ENCODE data around the gene PRSS27.

PRSS27 gene

DNA sequence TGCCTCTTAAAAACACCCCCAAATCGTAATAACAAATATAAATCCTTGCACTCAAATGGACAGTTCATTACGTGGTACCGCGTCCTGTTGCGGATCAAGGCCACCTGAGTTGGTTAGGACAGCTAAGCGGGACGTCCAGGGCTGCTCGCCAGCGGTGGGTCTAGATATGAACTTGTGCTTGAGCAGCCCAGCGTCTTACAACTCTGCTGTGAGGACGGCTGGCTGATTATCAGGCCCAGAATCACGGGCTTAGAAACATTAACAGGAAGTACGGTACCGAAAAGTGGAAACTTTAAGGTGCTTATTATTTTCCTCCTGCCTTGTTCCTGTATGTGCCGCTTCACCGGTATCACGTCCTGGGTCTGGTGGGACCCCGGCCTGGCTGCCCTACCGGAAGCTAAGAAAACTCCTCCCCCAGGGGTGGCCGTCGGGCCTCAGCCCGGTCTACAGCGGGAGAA, 31.6 kb upstream of the PRSS27 start:
- no peak for DNase-seq (ENCODE audit: low read depth)

DNA sequence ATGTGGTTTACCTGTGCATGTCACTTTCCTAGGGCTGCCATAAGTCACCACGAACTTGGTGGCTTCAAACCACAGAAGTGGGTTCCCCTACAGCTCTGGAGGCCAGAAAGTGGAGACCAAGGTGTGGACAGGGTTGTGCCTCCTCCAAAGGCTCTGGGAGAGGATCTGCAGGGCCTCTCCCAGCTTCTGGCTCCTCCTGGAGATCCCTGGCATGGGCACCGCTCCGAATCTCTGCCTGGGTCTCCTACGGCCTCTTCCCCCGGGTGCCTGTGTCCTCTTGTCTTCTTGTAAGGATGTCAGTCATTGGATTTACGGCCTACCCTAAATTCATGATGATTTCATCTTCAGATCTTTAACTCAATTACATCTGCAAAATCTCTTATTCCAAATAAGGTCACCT, 29.9 kb upstream of the PRSS27 start:
- no peak for DNase-seq (ENCODE audit: low read depth)

DNA sequence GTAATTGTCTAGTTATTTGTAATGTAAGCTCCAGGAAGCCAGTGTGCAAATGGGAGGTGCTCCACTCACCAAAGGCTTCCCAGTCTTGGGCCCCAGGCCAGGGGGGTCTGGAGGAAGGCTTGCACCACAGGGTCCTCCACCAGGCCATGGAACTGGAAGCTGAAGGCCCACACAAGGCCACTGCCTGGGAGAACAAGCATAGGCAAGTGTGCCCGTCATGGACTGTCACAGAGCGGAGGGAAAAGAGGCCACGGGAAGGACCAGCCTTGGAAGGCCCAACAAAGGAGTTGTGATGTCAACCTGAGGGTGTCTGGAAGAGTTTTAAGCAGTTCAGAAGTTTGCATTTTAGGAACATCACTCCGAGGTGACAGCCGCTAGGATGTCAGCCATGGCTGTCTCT, 29.5 kb upstream of the PRSS27 start:
- DNase-seq (ENCODE audit: low read depth): no peak

DNA sequence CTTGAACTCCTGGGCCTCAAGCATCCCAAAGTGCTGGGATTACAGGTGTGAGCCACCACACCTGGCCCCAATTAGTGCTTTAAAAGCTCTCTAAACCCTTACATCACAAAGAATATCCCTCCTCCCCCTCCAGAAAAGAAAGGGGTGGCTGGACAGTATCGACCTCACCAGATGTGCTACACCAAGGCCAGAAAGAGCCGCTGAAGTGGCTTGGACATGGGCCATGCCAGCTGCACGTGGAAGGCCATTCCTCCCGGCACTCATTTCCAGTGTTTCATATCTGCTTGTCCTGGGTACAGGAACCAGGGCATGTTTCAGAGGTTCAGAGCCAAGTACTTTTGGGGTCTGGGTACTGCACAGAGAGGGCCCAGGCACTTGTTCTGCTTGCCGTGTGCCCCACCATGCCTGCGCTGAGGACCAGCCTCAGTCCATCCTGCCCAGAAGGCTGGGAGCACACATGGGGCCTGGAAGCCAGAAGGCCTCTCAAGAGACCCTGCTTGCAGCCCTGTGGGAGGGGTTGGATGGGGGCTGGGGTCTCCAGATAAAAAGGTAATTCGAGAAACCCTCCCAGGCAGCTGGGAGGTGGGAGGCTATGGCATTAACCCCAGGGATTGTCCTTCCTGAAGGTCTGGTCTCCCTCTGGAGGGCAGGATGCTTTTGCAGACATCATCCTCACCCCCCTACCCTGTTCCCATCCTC, 28.9 kb upstream of the PRSS27 start:
- no peak for DNase-seq (ENCODE audit: low read depth)

DNA sequence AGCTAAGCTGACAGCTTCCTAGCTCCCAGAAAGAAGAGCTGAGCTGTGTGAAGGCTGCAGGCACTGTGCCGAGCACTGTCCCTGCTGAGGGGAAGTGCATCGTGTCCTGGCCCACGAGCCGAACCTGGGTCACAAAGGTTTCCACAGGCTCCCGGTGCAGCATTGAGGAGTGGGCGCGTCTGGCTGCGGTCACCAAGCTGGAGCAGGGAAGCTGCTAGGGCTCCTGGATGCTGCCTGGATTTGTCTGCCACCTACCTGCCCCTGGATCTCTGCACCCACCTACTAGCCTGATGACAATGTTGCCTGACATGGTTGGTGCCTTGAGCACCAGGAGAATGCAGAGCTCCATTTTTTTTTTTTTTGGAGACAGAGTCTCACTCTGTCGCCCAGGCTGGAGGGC, 25.9 kb upstream of the PRSS27 start:
- DNase-seq (ENCODE audit: low read depth): no peak

DNA sequence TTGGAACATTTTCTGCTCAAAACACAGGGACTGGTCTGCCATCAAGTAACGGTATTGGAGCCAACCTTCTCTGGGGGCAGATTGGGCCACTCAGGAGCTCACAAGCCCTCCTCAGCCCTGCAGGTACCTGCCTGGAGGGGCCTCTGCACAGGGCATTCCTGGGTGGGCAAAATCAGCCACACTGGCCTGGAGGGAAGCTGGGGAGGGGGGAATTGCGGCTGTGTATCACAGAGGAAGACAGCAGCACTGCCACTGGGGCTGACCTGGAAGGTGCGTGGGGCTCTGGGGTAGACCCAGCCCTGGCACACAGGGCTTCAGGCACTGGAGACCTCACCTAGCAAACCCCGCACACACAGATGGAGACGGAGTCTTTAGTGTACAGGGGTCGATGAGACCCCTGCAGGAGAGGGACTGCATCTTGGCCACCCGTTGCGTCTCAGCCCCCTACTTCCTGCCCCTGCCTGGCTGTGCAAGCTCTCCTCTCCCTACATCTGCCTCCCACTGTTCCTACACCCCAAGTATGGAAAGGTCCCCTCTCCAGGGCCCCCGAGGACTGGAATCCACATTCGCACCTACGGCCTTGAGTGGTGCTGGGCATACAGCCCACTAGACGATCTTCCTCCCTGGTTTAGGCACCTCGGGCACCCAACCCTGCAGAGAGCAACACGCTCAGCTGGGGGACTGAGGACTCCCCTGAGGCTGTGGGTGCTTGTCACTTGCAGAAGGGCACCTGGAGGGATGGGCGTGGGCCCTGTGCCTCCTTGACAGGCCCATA, 25.3 kb upstream of the PRSS27 start:
- DNase-seq (ENCODE audit: low read depth): no peak

DNA sequence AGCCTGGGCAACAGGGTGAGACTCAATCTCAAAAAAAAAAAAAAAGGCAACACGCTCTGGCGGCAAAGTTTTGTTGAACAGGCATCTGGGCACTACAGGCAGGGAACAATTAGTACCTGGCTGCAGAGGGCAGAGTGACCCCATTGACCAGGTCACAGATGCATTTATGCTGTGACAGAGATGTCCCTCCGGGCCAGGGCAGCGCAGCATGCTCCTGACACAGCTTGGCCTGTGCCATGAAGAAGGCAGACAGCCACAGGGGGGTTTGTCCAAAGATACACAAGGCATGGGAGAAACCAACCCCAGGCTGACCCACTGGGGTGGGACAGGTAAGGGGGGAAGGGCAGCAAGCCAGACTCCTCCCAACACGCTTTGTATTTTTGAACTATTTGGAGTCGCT, 24.7 kb upstream of the PRSS27 start:
- no peak for DNase-seq (ENCODE audit: low read depth)

DNA sequence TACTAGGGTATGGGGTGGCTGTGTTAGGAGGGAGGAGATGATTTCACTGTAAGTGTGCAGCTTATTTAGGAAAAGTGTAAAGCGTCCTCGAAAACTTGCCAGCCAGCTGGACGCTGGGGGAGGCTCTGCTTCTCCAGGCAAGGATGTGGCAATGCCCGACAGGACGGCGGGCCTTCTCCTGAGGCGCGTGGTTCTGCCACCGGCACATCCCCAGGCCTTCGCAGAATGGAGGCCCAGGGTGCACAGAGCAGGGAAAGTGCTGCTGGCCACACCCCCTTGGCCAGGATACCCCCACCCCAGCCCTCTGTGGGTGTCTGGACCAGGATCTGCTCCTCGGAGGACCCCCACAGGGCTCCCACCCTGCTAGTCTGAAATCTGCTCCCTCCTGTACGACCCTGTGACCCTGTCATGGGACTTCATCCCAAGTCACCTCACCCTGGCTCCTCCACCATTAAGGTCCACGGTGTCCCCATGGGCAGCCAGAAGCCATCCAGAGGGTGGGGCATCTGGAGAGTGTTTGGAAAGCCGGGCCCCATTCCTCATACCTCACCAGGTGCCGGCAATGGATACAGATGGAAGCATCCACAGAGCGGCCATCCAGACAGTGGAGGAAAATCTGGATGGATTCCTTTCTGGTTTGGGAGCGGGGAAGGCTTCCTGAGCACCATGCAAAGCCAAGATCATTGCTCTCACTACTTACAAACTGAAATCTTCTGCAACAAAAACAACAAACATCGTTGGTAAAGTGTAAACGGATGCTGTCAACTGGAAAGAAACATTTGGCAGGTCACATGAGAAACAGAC, 23.2 kb upstream of the PRSS27 start:
- DNase-seq (ENCODE audit: low read depth): no peak

DNA sequence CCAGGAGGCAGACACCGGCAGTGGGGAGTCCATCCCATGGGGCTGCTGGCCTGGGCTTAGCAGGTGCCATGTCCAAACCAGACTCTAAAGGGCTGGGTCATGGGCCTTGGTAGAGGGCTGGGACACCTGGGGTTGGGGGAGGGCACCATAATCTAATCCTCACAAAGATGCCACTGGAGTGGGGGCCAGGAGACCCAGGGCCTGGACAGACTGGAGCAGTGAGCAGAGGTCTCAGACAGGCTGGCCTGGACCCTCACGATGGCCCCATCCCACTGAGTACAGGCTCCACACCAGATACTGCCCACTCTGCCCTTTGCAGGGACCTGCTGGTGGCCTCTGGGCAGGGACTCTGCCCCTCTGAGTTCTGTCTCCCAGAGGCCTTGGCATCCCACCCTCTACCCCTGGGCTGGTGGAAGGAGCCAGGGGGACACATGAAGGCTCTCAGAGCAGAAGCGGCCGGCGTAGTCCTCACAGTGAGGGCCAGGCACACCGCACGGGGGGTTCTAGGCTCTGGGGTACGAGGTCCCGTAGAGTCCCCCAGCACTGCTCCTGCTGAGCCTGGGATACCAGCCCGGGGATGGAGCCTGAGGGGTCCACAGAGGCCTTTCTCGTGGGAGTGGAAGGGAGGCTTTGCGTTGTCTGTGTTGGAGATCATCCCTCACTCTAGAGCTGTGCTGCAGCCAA, 22.4 kb upstream of the PRSS27 start:
- no peak for DNase-seq (ENCODE audit: low read depth)

DNA sequence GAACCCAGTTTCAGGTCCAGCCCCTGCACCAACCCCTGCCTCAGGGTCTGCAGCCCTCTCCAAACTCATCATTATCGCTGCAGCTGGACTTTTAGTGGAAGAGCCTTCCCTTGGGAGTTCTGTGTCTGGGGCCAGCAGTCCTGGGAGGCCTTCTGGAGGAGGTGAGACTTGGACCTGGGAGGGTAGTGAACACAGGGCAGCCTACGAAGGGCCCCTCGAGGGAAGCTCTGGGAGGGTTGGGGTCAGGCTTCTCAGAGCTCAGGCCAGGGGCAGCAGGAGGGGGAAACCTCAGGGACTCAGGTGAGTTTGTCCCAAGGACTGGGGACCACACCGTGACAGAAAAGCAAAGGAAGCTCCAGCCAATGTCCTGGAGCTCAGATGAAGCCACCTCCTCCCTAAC, 21.1 kb upstream of the PRSS27 start:
- no peak for DNase-seq (ENCODE audit: low read depth)

DNA sequence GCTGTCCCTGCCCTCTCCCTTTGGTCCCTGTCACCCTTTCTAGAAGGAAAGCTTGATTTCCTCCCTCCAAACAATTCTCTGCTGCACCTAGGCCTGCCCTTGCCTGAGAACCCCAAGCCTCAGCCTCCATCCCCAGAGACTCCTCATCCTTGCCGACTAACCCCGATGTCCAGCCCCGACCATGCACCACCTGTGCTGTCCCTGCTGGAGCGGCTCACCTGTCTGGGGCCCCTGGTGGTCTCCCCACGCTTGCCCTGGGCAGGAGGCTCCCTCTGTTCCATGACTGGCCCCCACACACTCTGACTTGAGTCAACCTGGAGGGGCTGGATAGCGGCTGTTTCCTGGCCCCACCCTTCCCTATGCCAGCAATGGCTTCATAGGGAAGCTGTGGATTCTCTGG, 20.5 kb upstream of the PRSS27 start:
- no peak for DNase-seq (ENCODE audit: low read depth)

DNA sequence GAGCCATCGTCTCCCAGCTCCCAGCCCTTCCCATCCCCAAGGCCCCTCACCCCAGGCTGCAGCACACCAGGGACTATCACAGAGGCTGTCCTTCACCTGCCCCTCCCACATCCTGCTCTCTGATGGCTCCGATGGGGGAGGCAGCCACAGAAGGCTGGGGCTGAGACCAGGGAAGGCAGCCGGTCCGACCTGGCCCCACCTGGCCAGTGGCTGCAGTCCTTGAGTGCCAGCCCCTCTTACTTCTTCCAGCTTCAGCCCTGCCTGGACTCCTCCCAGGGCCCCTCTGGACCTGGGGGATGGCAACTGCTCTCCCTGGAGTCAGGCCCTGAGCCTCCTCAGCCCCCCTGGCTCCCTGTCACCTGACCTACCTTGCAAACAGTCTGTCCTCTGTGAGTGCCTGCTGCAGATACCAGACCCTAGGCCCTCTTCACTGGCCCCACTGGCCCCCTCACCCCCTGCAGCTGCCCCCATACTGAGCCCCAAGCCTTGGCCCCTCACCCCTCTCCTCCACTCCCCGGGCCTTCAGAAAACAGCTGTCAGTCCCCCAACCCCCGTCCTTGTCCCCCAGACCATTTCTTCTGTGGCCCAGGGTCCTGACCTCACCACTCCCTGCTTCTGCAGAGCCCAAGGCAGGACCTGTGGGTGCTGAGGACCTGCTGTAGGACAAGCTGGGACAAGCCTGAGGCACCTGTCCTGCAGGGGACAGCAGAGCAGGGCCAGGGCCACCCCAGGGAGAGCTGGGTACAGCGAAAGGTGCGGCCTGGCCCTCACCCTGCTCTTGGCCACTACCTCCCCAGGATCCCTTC, 19.8 kb upstream of the PRSS27 start:
- no peak for DNase-seq (ENCODE audit: low read depth)

DNA sequence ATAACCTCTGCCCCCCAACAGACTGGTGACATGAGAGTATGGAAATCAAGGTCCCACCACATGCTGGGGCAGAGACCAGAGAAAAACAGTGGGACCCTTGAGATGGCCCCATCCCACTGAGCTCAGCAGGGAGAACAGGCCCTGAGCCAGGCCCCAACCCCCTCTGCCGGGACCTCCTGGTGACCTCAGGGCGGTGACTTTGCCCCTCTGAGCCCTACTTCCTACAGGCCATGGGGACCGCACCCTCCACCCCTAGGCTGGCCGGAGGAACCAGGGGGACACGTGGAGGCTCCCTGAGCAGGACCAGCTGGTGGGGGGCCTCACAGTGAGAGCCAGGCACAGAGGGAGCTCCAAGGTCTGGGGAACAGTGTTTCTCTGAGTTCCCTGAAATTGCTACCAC, 18.6 kb upstream of the PRSS27 start:
- no peak for DNase-seq (ENCODE audit: low read depth)

DNA sequence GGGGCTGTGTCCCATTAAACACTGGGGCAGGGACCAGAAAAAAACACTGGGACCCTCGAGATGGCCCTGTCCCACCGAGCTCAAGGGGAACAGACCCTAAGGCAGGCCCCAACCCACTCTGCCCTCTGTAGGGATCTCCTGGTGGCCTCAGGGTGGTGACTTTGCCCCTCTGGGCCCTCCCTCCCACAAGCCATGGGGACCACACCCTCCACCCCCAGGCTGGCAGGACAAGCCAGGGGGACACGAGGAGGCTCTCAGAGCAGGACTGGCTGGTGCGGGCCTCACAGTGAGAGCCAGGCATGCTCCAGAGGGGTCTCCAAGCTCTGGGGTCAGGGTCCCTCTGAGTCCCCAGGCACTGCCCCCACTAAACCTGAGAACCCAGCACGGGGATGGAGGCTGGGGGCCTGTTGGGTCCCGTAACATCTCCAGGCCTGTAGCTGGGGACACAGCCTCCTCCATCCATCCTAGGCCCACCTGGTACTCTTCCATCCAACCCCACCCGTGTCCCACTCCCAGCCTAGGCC, 17.9 kb upstream of the PRSS27 start:
- DNase-seq (ENCODE audit: low read depth): no peak

DNA sequence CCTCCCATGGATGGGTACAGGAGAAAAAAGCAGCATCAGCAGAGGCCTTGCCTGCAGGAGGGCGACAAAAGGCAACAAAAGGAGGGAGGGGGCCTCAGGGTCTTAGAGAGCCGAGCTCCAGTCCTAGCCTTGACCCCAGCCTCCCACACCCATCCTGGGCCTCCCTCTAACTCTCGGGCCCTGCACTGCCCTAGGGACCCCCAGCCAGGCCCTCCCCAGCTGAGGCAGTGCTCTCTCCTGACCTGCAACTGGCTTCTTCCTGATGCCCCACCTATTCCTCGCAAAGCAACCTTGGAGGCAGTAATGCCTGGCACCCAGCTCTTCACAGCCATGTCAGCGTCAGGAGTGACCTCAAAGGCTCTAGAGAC, 17.2 kb upstream of the PRSS27 start:
- no peak for DNase-seq (ENCODE audit: low read depth)

DNA sequence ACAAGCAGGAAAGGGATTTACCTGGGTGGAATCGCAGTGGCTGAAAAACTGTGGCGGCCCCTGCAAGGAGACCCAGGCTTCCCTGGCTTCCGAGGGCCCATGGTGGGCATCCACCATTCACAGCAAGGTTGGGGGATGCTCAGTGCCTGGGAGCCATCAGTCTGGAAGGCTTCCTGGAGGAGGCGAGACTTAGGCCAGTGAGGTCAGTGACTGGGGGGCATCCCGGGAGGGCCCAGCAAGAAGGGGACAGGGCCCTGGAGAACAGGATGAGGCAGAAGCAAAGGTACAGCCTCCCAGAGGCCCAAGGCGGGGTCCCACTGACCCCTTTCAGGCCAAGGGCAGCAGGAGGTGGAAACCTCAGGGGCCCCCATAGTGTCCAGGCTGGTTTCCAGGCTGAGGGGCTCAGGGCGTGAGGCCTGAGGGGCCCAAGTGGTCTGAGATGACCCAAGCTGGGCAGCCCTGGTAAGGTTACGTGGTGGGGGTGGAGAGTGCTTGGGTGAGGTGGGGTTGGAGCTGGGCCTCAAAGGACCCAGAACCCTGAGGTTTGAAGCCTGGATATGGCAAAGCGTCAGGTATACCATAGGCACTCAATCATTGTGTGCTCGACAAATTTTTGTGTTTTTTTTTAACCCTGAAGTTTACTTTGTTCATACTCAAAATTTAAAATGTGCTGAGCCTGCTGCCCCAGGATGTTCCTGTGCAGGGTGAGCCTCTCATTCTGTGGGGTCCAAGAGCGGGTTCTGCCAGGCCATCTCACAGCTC, 16.6 kb upstream of the PRSS27 start:
- DNase-seq (ENCODE audit: low read depth): no peak

DNA sequence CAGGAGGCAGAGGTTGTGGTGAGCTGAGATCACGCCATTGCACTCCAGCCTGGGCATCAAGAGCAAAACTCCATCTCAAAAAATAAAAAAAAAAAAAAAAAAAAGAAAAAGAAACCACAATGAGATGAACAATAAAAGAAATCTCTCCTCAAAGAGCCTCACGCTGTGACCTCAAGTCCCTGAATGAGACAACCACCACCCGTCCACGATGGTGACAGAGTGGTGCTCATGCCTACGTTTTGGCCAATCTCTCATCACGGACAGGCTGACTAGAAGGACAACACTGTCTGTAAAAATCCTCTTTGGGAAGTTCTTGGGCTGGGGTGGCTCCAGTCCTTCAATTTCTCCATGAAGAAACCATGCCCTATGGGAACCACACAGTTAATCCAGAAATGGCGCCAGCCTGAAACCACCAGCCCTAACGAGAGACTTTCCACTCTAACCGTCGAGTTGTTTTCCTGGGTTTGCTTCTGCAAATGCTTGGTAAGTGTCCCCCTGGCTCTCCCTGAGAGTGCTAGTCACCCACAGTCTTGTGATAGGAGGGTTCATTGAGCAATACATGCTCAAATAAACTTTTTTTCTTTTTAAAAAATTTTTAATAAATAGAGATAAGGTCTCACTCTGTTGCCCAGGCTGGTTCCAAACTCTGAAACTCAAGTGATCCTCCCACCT, 15.0 kb upstream of the PRSS27 start:
- DNase-seq (ENCODE audit: low read depth): no peak

DNA sequence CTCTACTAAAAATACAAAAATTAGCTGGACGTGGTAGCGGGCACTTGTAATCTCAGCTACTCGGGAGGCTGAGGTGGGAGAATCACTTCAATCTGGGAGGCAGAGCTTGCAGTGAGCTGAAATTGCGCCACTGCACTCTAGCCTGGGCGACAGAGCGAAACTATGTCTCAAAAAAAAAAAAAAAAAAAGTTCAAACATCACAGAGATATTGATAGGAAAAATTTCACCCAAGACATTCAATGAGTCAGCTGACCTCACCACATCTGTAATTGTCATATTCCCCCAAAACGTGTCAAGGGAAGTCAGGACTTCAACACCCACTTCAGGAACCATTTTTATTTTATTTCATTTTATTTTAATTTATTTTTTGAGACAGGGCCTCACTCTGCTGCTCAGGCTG, 8.0 kb upstream of the PRSS27 start:
- no peak for DNase-seq (ENCODE audit: low read depth)

DNA sequence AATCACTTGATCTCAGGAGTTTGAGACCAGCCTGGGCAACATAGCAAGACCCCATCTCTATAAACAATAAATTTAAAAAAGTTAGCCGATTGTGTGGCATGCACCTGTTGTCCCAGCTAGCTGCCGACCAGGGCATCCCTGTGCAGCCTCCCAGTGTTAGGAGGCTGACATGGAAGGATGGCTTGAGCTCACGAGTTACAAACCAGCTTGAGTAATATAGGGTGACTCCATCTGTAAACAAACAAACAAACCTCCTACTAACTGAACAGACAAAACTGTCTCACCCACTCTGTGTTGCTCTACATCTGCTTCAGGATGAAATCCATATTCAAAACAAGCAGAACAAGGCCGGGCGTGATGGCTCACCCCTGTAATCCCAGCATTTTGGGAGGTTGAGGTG, 6.9 kb upstream of the PRSS27 start:
- no peak for DNase-seq (ENCODE audit: low read depth)

DNA sequence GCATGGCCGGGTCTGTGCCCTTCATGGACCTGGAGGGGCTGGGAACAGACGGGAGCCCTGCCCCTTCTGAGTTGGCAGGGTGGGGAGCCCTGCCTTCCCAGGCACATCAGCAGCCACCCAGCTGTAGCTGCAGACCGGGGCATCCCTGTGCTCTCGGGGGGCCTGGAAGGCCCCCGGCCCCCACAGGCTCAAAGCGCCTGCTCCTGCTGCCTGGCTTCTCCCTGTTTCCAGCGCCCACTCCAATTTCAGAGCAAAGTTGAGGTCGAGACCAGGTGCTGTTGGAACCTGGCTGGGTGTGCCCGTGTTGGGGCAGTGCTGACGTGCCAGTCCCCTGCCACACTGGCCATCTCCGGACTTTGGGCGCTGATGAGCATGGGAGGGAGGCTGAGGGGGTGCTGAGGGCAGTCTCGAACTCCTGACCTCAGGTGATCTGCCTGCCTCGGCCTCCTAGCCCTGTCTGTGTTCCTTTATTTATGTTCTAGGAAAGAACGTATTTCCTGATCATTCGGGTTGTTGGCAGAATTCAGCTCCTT, 4.9 kb upstream of the PRSS27 start:
- DNase-seq (ENCODE audit: low read depth): no peak
